MCF 10A (cell line): ENCODE data around the gene PTPRE. TPM values are rescaled to one million over a fixed set of nuclear protein-coding genes. Genes with fewer than 3 reads are reported as not detected.

Experiments used
- BruUV-seq: library from RNA; stranded (reverse); fragments of 400-500 nt; replicated peaks from 2 replicates; lab custom pipeline; 2021; lab: Mats Ljungman, UMichigan
- CTCF ChIA-PET: fragments of 300-600 bp; sonication (Branson Sonifier 250); formaldehyde crosslinking; extraction: SDS; loops from one replicate; lab custom pipeline; 2021; ENCODE audit warnings: antibody characterized with exemption, inconsistent platforms; lab: Yijun Ruan, JAX
- POLR2A ChIA-PET: fragments of 300-600, 350-650 bp; sonication (Branson Sonifier 250); formaldehyde crosslinking; extraction: SDS; loops from one replicate; lab custom pipeline; 2020; ENCODE audit warnings: antibody characterized with exemption, inconsistent platforms; lab: Yijun Ruan, JAX
- DNase-seq: peaks from one replicate; pipeline ENCODE4 v3.0.0-alpha.2; 2018; ENCODE audit not compliant: unreplicated experiment
- H3K27ac Mint-ChIP-seq: one replicate; pipeline ENCODE4 v1.8.0; 2022; ENCODE audit warnings: mild to moderate bottlenecking, low read depth, mixed read lengths; ENCODE audit not compliant: unreplicated experiment
- H3K27me3 Mint-ChIP-seq: one replicate; pipeline ENCODE4 v1.8.0; 2022; ENCODE audit warnings: mixed read lengths; ENCODE audit not compliant: insufficient read depth, unreplicated experiment
- H3K36me3 Mint-ChIP-seq: one replicate; pipeline ENCODE4 v1.8.0; 2022; ENCODE audit warnings: mild to moderate bottlenecking, moderate library complexity, mixed read lengths; ENCODE audit not compliant: insufficient read depth, unreplicated experiment
- H3K4me1 Mint-ChIP-seq: one replicate; pipeline ENCODE4 v1.8.0; 2022; ENCODE audit warnings: mixed read lengths; ENCODE audit not compliant: insufficient read depth, unreplicated experiment
- H3K4me3 Mint-ChIP-seq: one replicate; pipeline ENCODE4 v1.8.0; 2022; ENCODE audit warnings: mild to moderate bottlenecking, moderate library complexity, mixed read lengths; ENCODE audit not compliant: unreplicated experiment
- H3K9me3 Mint-ChIP-seq: one replicate; pipeline ENCODE4 v1.8.0; 2022; ENCODE audit warnings: mixed read lengths; ENCODE audit not compliant: unreplicated experiment
- CTCF ChIP-seq: fragments of 200-600 bp; IDR thresholded peaks from one replicate; pipeline ENCODE4 v1.8.0; 2022; ENCODE audit warnings: antibody characterized with exemption, mild to moderate bottlenecking; ENCODE audit not compliant: unreplicated experiment
- intact Hi-C: fragments of 100-400 bp; cut with micrococcal nuclease; formaldehyde crosslinking; loops from 2 replicates; pipeline ENCODE4 v1.14.1; 2022
- total RNA-seq: library from RNA; stranded (reverse); gene quantifications from 2 replicates; pipeline ENCODE4 v1.2.3, GENCODE V29; 2022

Gene PTPRE
- total RNA-seq, 1 experiment from 2014 or later = 34.6 TPM

GRCh38 chr10:127997937-127998336 lies 91.0 kb downstream of the PTPRE start:
- no peak for TF ChIP-seq CTCF
- ChIA-PET CTCF (interaction anchor here (1.9 to 2.2 kb wide), 2 partner anchors 37 to 92 kb away, joined by 6 to 7 read pairs; no protein-coding TSS in a partner anchor), POLR2A (no interaction called here)
- H3K4me3 Mint-ChIP-seq = no peak overlapping the region
- H3K27ac Mint-ChIP-seq = no peak overlapping the region
- intact Hi-C loops = no loop called here
- peaks cover 6% of the 10 kb centered on the region for H3K36me3 Mint-ChIP-seq
- no TSS peak for BruUV-seq
- no peak for DNase-seq
- H3K27me3 Mint-ChIP-seq = no peaks in the 10 kb centered on the region
- no peaks in the 10 kb centered on the region for H3K9me3 Mint-ChIP-seq
- H3K4me1 Mint-ChIP-seq = peaks cover 18% of the 10 kb centered on the region

GRCh38 chr10:127998501-127999144 lies 91.7 kb downstream of the PTPRE start:
- POLR2A ChIA-PET = interaction anchor here (1.0 kb wide), 1 partner anchor 9 kb away, joined by 3 read pairs; no protein-coding TSS in a partner anchor
- H3K36me3 Mint-ChIP-seq = peaks cover 6% of the 10 kb centered on the region
- BruUV-seq = no TSS peak

GRCh38 chr10:127999297-128000129 lies 92.6 kb downstream of the PTPRE start:
- Mint-ChIP-seq H3K27me3 (no peaks in the 10 kb centered on the region), H3K9me3 (no peaks in the 10 kb centered on the region), H3K4me1 (peaks cover 18% of the 10 kb centered on the region), H3K27ac (no peak overlapping the region), H3K4me3 (no peak overlapping the region), H3K36me3 (peaks cover 6% of the 10 kb centered on the region)
- no TSS peak for BruUV-seq
- ChIA-PET CTCF (interaction anchor here (0.9 to 2.8 kb wide), 8 partner anchors 10 to 93 kb away, joined by 3 to 10 read pairs (median 3); partner anchors contain the start of gene PTPRE), POLR2A (interaction anchor here (1.0 to 2.7 kb wide), 3 partner anchors 8 to 12 kb away, joined by 3 to 8 read pairs (median 3); no protein-coding TSS in a partner anchor)
- intact Hi-C loops = no loop called here
- TF ChIP-seq CTCF = no peak
- DNase-seq = no peak

More at GRCh38 chr10:127998501-127999144, 91.7 kb downstream of the PTPRE start:
- H3K4me1 Mint-ChIP-seq = peaks cover 18% of the 10 kb centered on the region
- CTCF ChIA-PET = interaction anchor here (0.9 to 1.9 kb wide), 3 partner anchors 11 to 37 kb away, joined by 3 to 6 read pairs (median 3); no protein-coding TSS in a partner anchor
- TF ChIP-seq CTCF = no peak
- no peak overlapping the region for H3K27ac Mint-ChIP-seq
- intact Hi-C loops = no loop called here
- H3K27me3 Mint-ChIP-seq = no peaks in the 10 kb centered on the region
- DNase-seq = no peak
- H3K4me3 Mint-ChIP-seq = no peak overlapping the region
- no peaks in the 10 kb centered on the region for H3K9me3 Mint-ChIP-seq
